Measurements from ENCODE around the gene MRO. TPM values are rescaled to one million over a fixed set of nuclear protein-coding genes. Genes with fewer than 3 reads are reported as not detected.

MRO gene
- total RNA-seq, 1 donor from 2014 or later = 0.18 TPM

Other genes with a start within 250 kb of the MRO start
- gene ME2, start 59.1 kb upstream of the MRO start, total RNA-seq = 40.9 and 44.0 TPM in 2 replicates
- gene ELAC1, start 148.0 kb upstream of the MRO start, total RNA-seq = 7.6 and 8.2 TPM in 2 replicates
- gene SMAD4, start 210.2 kb upstream of the MRO start, total RNA-seq = 84.3 and 87.7 TPM in 2 replicates

Measured in astrocyte (in vitro differentiated cells and primary cell).